T-helper 17 cell (primary cell): ENCODE data around the gene XPOT. TPM values are rescaled to one million over a fixed set of nuclear protein-coding genes. Genes with fewer than 3 reads are reported as not detected.
A peak's percentile ranks its signal among the peaks of the same experiment; 100 is the strongest.

Experiments used
- ATAC-seq: fragments of 150-1000 bp; cut with Tn5 transposase; 2 replicates; pipeline ENCODE4 v1.10.0; 2021; ENCODE audit warnings: mild to moderate bottlenecking, moderate library complexity
- DNase-seq, 3 donors: peaks; one replicate each; pipeline versions ENCODE4 v3.0.0 to v3.0.0-alpha.2; 2020 to 2021
- H3K9me3 ChIP-seq: one replicate; pipeline ENCODE4 v1.7.0; 2013; ENCODE audit warnings: low read length, mild to moderate bottlenecking; ENCODE audit not compliant: control insufficient read depth, poor library complexity, severe bottlenecking
- H3K27ac Mint-ChIP-seq: one replicate; pipeline ENCODE4 v1.8.0; 2022; ENCODE audit warnings: mild to moderate bottlenecking, moderate library complexity, mixed read lengths
- H3K27me3 Mint-ChIP-seq: one replicate; pipeline ENCODE4 v1.8.0; 2022; ENCODE audit warnings: mixed read lengths
- H3K36me3 Mint-ChIP-seq: one replicate; pipeline ENCODE4 v1.8.0; 2022; ENCODE audit warnings: low read depth, mixed read lengths
- H3K4me1 Mint-ChIP-seq: one replicate; pipeline ENCODE4 v1.8.0; 2022; ENCODE audit warnings: mild to moderate bottlenecking, mixed read lengths
- H3K4me3 Mint-ChIP-seq: one replicate; pipeline ENCODE4 v1.8.0; 2022; ENCODE audit warnings: mild to moderate bottlenecking, moderate library complexity, mixed read lengths
- total RNA-seq, 4 donors: library from RNA in 2 of 4; stranded (reverse) in 2 of 4; gene quantifications; one replicate each; pipeline ENCODE4 v1.2.3 and lab custom pipeline; 2022 to 2026

Gene XPOT
- total RNA-seq, 2 donors from 2014 or later = 58.2 to 61.6 TPM

DNA sequence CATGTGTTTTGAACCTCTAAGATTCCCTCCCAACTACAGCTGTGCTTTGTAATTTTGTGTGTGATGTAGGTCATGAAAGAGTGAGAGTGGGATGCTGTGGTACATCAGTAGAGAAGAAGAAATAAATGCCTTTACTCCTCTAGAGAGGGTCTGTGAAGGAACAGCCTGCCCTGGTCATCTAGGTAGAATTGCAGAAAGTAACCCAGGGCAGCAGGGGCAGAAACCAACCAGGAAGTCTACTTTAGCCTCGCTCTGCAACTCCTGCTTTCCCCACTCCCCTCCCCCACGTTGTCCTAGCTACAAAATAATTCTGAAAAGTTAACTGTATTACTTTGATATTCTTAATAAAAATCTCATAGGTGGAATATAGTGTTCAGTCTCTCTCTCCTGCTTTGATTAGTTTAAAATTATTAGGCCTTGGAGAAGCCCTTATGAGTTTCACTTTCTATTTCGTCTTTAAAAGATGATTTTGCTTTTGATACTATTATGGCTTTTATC is 55.3 kb downstream of the XPOT start:
- no peak for DNase-seq
- no peaks in the 10 kb centered on the region for H3K9me3 ChIP-seq
- H3K4me3 Mint-ChIP-seq = peak overlapping the region; percentile 91
- peaks cover 4% of the 10 kb centered on the region for H3K36me3 Mint-ChIP-seq
- H3K4me1 Mint-ChIP-seq = peaks cover 31% of the 10 kb centered on the region
- peak overlapping the region; percentile 99 for H3K27ac Mint-ChIP-seq
- no peaks in the 10 kb centered on the region for H3K27me3 Mint-ChIP-seq
- peak; percentile 55 for ATAC-seq

DNA sequence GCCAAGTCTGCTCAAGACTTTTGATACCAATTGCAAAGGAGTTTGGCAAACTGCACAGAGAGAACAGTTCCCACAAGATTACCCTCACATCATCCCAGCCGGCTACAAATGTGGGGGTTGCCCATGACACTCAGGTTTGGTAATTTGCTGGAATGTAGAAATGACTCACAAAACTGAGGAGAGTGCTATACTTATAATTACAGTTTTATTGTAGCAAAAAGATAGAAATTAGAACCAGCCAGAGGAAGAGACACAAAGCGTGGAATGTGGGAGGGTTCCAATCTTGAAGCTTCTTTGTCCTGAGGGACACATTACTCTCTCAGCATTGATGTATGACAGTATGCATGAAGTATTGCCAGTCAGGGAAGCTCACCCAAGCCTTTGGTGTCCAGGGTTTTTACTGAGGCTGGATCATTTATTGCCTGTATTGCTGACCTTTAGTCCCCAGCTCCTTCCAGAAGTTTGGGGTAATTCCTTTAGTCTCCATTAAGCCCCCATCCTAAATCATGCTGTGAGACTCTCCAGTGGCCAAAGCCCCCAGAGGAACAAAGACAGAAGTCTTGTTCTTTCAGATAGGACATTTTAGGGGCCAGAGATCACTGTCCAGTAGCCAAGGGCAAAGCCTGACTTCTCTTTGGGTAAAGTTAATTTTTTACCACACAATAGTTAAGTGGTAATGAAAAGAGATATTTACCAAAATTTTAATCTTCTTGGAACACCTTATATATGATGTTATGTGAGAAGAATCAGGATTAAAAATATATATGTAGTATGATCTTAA is 57.6 kb downstream of the XPOT start:
- H3K4me3 Mint-ChIP-seq = no peak overlapping the region
- no peak for ATAC-seq

DNA sequence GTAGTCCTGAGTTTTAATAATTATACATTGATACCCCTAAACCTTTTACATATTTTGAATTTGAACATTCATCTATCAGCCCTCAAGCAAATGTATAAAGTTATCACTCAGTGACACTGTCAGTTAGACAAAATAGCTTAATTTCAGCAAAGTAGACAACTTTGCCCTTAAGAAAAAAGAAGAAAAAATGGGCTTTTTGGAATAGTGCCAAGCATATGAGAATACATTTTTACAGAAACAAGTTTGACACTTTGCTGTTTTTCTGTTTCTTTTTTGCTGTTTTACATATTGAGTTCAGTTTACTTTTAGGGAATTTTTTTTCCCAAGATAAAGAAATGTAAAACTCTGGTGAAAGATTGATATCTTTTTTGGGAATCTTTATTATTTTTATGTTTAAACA is 62.0 kb downstream of the XPOT start:
- no peak for ATAC-seq
- H3K9me3 ChIP-seq = no peaks in the 10 kb centered on the region
- no peaks in the 10 kb centered on the region for H3K27me3 Mint-ChIP-seq
- H3K4me1 Mint-ChIP-seq = peaks cover 11% of the 10 kb centered on the region
- DNase-seq = no peak
- H3K27ac Mint-ChIP-seq = no peak overlapping the region
- peaks cover 14% of the 10 kb centered on the region for H3K36me3 Mint-ChIP-seq
- no peak overlapping the region for H3K4me3 Mint-ChIP-seq

More for the DNA sequence above, 57.6 kb downstream of the XPOT start:
- no peak for DNase-seq
- Mint-ChIP-seq H3K27ac (no peak overlapping the region), H3K27me3 (no peaks in the 10 kb centered on the region), H3K4me1 (peaks cover 25% of the 10 kb centered on the region), H3K36me3 (peaks cover 4% of the 10 kb centered on the region)
- no peaks in the 10 kb centered on the region for H3K9me3 ChIP-seq

DNA sequence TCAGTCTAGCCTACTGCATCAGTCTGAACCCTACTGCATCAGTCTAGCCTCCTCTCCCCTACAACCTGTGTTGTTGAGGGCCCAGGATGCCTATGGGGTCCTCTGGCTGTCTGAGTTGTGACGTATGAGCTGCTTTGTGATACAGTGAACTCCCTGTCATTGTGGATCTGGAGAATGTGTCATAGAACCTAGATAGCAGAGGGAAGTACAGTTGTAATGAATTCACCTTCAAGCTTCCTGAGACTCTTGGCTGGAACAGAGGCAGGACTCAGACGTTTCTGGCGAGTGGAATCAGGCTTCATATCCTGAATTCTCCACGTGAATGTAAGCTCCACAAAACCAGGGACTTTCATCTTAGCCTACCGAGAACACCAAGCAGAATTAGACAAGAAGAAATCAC is 64.8 kb downstream of the XPOT start:
- Mint-ChIP-seq H3K4me1 (peaks cover 14% of the 10 kb centered on the region), H3K27me3 (no peaks in the 10 kb centered on the region), H3K4me3 (no peak overlapping the region), H3K36me3 (peaks cover 17% of the 10 kb centered on the region), H3K27ac (peak overlapping the region; percentile 39)
- H3K9me3 ChIP-seq = no peaks in the 10 kb centered on the region
- DNase-seq (no peak), ATAC-seq (no peak)

DNA sequence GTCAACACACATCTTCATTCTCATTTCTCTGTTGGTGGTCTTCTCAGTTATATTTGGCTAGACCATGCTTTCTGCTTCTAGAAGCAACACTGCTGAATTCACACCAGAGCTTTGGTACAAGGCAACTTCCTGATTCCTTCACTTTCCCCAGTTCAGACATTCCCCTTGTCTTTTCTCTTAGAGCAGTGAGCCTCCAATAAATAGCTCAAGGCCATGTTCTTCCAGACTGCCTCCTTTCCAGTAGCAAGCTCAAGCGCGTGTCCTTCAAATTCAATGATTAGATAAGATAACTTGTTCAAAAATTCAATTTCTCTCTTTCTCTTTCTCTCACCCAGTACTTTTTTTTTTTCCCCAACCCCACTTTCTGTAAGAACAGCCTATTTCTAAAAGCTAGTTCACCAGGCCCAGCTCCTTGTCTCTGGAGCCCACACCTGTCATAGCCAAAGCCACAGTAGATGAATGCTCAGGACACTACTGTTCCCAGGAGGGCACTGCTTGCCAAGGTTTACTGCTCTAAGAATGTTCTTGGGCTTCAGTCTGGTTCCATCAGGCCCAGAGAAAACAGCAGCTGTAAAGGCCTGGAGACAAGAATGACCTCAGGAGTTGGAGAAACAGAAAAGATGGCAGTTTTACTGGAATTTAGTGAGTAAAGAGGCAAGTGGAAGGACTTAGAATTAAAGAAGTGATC is 65.4 kb downstream of the XPOT start:
- no peaks in the 10 kb centered on the region for H3K27me3 Mint-ChIP-seq
- H3K9me3 ChIP-seq = no peaks in the 10 kb centered on the region
- no peak for DNase-seq
- H3K27ac Mint-ChIP-seq = peak overlapping the region; percentile 39
- H3K4me1 Mint-ChIP-seq = peaks cover 14% of the 10 kb centered on the region
- peak overlapping the region; percentile 39 for H3K4me3 Mint-ChIP-seq
- ATAC-seq = no peak
- H3K36me3 Mint-ChIP-seq = peaks cover 19% of the 10 kb centered on the region

DNA sequence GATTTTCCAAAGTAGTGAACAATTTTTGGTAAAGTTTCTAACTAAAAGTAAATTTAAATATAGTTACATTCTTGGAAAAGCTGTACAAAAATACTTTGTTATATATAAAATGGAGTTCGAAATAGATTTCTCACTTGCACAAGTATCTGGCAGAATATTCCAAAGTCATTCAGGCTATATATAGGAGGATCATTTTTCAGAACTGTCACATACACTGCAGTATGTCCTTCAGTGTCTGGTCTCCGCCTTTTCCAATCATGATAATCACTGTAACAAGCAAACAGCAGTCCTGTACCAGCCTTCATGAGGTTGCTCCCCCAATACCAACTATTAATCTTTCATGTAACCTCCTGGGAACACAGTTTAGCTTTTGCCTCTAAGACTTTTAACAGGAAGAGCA is 66.3 kb downstream of the XPOT start:
- DNase-seq (no peak), ATAC-seq (no peak)
- Mint-ChIP-seq H3K27me3 (no peaks in the 10 kb centered on the region), H3K4me3 (no peak overlapping the region), H3K4me1 (peaks cover 14% of the 10 kb centered on the region), H3K36me3 (peaks cover 20% of the 10 kb centered on the region), H3K27ac (no peak overlapping the region)
- peaks cover 4% of the 10 kb centered on the region for H3K9me3 ChIP-seq

DNA sequence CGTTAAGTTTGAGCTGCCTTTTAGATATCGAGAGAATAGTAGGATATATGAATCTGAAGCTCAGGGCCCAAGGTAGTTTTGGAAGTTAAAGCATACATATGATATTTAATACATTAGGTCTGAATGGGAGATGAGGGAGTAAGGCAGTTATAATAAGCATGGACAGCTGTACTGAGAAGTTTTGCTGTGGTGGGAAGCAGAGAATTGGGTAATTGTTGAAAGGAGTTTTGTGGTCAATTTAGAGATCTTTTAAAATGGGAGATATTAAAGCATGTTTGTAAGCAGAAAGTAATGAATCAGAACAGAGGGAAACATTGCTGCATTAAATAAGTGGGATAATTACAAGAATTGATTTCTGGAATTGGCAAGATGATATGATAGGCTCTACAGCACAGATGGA is 69.0 kb downstream of the XPOT start:
- ATAC-seq (no peak), DNase-seq (no peak)
- H3K9me3 ChIP-seq = peaks cover 6% of the 10 kb centered on the region
- Mint-ChIP-seq H3K27ac (peak overlapping the region; percentile 60), H3K27me3 (no peaks in the 10 kb centered on the region), H3K4me3 (no peak overlapping the region), H3K4me1 (peaks cover 12% of the 10 kb centered on the region), H3K36me3 (peaks cover 18% of the 10 kb centered on the region)

DNA sequence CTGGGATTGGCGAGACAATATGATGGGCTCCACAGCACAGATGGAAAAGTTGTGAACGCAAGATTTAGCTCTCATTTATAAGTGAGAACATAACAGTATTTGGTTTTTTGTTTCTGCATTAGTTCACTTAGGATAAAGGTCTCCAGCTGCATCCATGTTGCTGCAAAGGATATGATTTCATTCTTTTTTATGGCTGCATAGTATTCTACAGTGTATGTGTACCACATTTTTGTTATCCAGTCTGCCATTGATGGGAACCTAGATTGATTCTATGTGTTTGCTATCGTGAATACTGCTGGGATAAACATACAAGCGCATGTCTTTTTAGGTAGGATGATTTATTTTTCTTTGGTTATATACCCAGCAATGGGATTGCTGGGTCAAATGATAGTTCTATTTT is 71.3 kb downstream of the XPOT start:
- H3K27me3 Mint-ChIP-seq = no peaks in the 10 kb centered on the region
- H3K9me3 ChIP-seq = peaks cover 6% of the 10 kb centered on the region
- no peak for ATAC-seq

DNA sequence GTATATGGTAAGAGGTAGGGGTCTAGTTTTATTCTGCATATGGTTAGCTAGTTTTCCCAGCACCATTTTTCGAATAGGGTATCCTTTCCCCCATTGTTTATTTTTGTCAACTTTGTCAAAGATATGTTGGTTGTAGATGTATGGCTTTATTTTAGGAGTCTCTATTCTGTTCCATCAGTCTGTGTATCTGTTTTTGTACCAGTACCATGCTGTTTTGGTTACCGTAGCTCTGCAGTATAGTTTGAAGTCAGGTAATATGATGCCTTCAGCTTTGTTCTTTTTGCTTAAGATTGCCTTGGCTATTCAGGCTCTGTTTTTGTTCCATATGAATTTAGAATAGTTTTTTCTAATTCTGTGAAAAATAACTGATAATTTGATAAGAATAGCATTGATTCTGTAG is 72.7 kb downstream of the XPOT start:
- DNase-seq = no peak
- H3K9me3 ChIP-seq = peaks cover 6% of the 10 kb centered on the region
- Mint-ChIP-seq H3K27me3 (no peaks in the 10 kb centered on the region), H3K4me3 (no peak overlapping the region), H3K4me1 (peaks cover 3% of the 10 kb centered on the region), H3K36me3 (peaks cover 10% of the 10 kb centered on the region), H3K27ac (no peak overlapping the region)
- no peak for ATAC-seq

More for the DNA sequence above, 71.3 kb downstream of the XPOT start:
- no peak for DNase-seq
- Mint-ChIP-seq H3K4me1 (peaks cover 3% of the 10 kb centered on the region), H3K4me3 (no peak overlapping the region), H3K36me3 (peaks cover 10% of the 10 kb centered on the region), H3K27ac (no peak overlapping the region)

DNA sequence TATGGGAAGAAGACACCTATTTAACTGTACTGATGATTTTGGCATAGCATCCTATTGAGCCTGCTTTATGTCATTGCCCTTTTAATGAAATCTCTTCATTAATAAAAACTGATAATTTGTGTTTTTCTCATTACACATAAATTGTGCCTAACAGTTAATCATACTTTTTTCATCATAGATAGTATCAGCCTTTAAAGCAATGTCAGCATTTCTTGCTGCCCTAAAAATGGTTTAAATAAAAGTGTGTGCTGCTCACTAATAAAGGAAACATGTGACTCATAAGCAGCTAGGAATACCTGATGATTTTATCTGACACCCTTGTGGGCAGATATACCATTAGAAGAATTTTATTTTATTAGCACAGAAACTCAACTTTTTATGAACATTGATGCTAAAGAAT is 74.5 kb downstream of the XPOT start:
- DNase-seq (no peak), ATAC-seq (no peak)
- no peaks in the 10 kb centered on the region for H3K27me3 Mint-ChIP-seq
- H3K27ac Mint-ChIP-seq = no peak overlapping the region
- H3K36me3 Mint-ChIP-seq = peaks cover 10% of the 10 kb centered on the region
- H3K4me3 Mint-ChIP-seq = no peak overlapping the region
- H3K4me1 Mint-ChIP-seq = no peaks in the 10 kb centered on the region
- H3K9me3 ChIP-seq = peaks cover 6% of the 10 kb centered on the region

DNA sequence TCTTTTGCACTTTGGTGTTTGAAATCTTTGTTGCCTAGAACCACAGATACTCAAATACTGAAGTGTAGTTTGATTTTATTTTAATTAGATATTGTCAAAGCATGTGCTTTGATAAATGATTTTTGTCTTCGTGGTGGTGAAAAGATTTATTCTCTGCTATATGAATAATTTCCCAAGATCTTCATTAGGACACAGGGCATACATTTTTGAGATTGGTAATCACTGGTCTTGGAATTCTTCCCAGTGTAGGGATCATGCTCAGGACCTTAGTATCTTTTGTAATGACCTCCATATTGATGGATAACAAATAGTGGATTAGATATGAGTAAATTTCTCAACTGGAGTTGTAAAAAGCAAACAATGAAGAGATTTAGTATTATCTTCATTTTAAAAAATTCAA is 76.0 kb downstream of the XPOT start:
- no peak for ATAC-seq
- Mint-ChIP-seq H3K27me3 (no peaks in the 10 kb centered on the region), H3K4me1 (no peaks in the 10 kb centered on the region), H3K4me3 (no peak overlapping the region), H3K36me3 (peaks cover 8% of the 10 kb centered on the region), H3K27ac (no peak overlapping the region)
- peaks cover 5% of the 10 kb centered on the region for H3K9me3 ChIP-seq
- no peak for DNase-seq

DNA sequence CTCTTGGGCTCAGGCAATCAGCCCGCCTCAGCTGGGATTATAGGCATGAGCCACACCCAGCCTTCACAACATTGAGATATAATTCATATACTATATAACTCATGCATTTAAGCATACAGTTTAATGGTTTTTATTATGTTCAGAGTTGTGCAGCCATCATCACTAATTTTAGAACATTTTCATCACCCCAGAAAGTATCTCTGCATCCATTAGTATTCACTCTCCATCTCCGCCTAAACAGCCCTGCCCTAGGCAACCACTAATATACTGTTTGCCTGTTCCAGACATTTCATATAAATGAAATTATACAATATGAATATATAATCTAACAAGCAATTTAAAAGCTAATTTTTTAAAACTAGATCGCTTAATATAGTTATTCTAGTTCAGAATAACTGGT is 82.5 kb downstream of the XPOT start:
- no peaks in the 10 kb centered on the region for H3K9me3 ChIP-seq
- H3K36me3 Mint-ChIP-seq = peaks cover 2% of the 10 kb centered on the region
- no peak overlapping the region for H3K4me3 Mint-ChIP-seq
- peak overlapping the region; percentile 27 for H3K27ac Mint-ChIP-seq
- ATAC-seq (no peak), DNase-seq (no peak)
- no peaks in the 10 kb centered on the region for H3K27me3 Mint-ChIP-seq
- peaks cover 2% of the 10 kb centered on the region for H3K4me1 Mint-ChIP-seq

DNA sequence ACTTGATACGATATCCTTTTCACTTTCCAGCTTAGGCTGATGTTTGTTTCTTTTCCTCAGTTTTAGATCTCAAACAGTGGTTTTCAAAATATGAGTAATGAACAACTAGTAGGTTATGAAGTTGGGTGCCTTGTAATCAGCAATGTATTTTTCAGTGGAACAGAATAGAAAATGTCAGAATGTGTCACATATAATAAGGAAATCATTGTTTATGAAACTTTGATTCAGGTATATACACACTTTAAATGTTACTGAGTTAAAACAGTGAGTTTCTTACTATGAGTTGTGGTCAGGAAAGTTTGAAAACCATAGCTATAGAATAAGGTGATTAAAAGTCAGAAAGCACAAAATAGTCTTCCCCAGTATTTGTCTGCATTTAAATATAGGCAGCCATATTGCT is 87.5 kb downstream of the XPOT start:
- DNase-seq = no peak
- no peaks in the 10 kb centered on the region for H3K36me3 Mint-ChIP-seq
- H3K4me3 Mint-ChIP-seq = no peak overlapping the region
- ATAC-seq = no peak
- no peak overlapping the region for H3K27ac Mint-ChIP-seq
- no peaks in the 10 kb centered on the region for H3K27me3 Mint-ChIP-seq
- H3K9me3 ChIP-seq = no peaks in the 10 kb centered on the region
- peaks cover 8% of the 10 kb centered on the region for H3K4me1 Mint-ChIP-seq
